Measurements from ENCODE around the gene CERS4. TPM values are rescaled to one million over a fixed set of nuclear protein-coding genes. Genes with fewer than 3 reads are reported as not detected.
"Not testable (repeated sequence)": the region's sequence is repeated elsewhere in the genome, so short reads cannot be mapped to it uniquely, and the experiment has no call there.

CERS4 gene
- polyA plus RNA-seq, 1 donor, result 38.8 TPM

DNA sequence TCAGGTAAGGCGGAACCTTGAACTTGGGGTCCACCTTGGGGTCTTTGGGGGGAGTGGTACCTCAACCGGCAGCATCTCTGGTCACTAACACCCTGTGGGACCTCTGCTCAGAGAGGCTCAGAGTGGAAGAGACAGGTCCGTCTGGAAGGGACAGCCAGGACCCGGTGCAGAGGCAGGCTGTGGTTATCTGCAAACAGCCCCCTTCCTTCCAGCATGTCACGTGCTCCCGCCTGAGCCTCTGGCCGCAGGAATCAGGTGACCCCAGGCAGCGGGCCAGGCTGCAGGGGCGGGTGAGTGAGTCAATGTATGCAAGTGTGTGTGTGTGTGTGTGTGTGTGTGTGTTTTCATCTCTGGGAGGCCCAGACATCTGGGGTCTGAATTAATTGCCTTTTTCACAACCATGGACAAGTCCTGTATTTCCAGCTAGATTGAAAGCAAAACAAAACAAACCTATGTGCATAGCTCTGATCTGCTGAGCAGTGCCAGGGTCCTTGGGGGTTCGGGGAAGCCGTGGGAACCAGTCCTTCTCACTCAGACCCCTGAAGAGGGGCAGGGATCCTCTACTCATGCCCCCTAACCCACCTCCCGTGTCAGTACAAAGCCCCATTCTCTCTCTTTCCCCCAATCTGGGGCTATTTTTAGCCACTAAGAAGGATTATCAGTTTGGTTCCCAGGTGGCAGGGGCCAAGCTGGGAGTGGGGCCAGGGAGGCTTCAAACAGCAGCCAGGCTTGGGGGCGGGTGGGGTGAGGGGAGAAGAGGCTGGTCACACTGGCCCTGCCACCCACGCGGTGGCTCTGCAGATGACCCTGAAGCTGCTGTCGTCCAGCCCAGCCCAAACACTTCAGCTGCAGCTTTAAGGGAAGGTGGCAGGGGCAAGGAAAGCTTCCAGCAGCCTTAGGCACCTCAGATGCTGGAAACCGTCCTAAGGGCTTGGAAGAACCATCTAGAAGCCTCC is 31.4 kb downstream of the CERS4 start:
- peak; percentile 79 for DNase-seq

DNA sequence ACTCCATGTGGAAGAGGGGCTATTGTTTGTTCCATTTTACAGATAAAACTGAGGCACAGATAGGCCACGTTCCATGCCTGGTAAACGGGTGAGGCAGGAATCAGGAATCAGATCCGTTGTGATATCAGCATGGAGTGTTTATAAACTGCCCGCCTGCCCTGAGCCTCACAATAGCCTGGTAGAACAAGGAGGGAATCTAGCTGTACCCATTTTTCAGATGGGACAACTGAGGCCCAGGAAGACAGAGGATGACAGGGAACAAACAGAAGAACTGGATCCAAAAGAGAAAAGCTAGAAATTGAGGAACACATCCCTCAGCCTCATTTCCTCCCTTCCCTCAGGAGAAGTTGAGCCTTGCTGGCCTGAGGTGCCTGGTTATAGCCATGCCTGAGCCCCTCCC is 32.5 kb downstream of the CERS4 start:
- no peak for DNase-seq

DNA sequence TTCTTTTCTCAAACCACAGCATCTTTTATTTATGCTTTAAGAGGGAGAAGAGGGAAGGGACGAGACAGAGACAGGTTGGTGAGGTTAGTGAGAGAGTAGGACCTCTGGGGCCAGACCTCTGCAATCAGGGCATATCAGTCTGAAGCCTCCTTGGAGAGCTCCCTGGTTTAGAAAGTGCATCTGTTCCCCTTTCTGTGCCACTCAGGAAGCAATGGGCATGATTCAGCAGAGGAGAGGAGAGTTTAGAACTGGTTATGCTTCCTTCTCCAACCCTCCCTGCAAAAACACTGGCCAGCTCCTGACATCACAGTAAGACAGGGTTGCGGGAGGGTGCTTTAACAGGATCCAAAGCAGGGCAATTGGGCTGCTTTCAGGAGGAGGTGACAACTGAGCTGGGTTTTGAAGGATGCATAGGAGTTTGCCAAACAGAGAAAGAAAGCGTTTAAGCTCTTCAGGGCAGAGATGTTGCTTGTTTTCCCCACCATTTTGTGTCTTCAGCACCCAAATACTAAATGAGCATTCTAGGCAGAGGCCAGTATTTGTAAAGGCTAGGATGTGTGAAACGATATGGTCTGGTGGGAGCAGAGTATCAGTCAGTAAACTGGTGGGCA is 33.1 kb downstream of the CERS4 start:
- no peak for DNase-seq

DNA sequence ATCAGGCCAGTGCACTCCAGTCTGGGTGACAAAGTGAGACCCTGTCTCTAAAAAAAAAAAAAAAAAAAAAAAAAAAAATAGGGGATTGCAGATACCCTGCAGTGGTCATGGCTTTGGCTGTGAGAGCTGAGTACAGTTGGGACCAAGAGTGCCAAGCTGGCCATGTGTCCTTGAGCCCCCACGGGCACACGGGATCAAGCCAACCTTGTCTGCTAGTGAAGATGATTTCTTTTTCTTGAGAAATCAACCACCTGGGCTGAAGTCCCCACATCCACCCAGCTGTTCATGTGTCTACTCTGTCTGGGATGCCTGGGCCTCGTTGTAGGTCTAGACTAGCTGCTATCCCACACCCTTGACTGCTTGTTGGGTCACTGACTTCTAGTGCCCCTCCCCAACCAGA is 34.0 kb downstream of the CERS4 start:
- no peak for DNase-seq

DNA sequence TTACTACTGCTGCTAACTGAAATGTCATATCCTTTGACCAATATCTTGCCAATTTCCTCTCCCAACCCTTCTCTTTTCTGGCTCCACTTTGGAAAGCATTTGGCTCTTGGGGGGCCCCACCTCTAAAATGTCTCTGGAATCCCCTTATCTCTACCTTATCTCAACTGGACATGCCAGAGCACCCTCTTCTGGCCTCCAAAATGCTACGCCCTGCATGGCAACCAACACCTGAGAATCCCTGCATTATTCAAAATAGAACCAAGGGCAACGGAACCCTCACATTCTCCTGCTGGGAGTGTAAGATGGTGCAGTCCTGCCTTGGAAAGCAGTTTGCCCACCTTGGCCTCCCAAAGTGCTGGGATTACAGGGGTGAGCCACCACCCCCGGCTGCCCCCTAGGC is 35.3 kb downstream of the CERS4 start:
- no peak for DNase-seq

DNA sequence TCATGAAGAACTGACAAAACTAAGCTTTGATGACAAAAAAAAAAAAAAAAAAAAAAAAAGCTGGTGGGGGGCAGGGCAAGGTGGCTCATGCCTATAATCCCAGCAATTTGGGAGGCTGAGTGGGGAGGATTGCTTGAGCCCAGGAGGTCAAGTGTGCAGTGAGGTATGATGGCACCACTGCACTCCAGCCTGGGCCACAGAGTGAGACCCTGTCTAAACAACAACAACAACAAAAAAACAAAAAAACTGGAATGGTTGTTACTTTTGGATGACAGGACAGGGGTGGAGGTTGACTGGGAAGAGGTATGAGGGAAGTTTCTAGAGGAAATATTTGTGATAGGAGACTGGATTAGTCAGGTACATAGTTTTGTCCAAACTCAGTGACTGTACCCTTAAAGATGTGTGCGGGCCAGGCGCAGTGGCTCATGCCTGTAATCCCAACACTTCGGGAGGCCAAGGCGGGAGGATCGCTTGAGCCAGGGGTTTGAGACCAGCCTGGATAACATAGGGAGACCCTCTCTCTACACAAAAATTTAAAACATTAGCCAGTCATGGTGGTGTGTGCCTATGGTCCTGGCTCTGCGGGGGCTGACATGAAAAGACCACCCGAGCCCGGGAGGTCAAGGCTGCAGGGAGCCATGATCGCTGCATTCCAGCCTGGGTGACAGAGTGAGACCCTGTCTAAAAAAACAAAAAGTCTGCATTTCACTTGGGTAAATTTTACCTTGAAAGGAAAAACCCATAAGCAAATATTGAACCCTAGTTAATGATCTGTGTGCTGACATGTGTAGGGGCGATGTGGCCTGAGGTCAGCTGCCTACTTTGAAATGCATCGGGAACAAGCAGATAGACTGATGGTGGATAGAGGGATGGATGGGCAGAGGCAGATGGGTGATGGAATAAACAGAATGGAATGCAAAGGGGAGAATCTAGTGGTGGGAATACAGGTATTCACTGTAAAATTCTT is 37.0 kb downstream of the CERS4 start:
- no peak for DNase-seq

DNA sequence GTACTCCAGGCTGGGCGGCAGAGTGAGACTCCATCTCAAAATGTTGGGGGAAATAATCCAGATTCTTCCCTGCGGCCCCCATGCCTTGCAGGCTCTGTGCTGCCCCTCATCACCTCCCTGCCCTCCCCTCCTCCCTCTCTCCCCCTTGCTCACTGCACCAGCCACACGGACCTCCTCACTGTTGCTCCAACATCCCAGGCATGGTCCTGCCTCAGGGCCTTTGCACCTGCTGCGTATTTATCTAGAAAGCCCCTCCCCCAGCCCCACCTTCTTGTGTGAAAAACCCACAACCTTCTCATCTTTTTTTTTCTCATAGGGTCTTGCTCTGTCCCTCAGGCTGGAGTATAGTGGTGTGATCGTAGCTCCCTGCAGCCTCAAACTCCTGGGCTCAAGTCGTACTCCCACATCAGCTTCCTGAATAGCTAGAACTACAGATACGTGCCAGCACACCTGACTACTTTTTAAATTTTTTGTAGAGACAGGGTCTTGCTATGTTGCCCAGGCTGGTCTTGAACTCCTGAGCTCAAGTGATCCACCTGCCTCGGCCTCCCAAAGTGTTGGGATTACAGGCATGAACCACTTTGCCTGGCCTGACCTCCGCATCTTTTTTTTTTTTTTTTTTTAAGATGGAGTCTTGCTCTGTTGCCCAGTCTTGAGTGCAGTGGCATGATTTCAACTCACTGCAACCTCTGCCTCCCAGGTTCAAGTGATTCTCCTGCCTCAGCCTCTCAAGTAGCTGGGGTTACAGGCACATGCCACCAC is 38.1 kb downstream of the CERS4 start:
- DNase-seq, result not testable (repeated sequence)

DNA sequence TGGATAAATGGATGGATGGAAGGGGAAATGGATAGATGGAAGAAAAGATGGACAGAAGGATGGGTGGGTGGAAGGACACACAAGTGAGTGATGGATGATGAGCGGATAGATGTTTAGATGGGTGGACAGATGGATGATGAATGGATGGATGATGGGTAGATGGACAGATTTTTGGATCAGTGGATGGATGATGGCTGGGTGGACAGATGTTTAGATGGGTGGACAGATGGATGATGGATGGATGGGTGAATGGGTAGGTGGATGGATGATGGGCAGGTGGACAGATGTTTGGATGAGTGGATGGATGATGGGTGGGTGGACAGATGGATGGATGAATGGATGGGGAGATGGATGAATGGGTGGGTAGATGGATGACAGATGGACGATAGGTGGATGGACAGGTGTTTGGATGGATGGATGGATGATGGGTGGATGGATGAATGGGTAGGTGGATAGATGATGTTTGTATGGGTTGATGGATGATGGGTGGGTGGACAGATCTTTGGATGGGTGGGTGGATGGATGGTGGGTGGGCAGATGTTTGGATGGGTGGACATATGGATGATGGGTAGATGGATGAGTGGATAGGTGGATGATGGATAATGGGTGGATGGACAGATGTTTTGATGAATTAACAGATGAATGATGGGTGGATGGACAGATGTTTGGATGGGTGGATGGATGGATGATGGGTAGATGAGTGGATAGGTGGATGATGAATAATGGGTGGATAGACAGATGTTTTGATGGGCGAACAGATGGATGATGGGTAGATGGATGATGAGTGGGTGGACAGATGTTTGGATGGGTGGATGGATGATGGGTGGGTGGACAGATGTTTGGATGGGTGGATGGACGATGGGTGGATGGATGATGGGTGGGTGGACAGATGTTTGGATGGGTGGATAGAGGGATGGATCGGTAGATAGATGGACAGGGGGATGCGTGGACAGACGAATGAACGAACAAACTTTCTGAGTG is 39.5 kb downstream of the CERS4 start:
- DNase-seq, result no peak

DNA sequence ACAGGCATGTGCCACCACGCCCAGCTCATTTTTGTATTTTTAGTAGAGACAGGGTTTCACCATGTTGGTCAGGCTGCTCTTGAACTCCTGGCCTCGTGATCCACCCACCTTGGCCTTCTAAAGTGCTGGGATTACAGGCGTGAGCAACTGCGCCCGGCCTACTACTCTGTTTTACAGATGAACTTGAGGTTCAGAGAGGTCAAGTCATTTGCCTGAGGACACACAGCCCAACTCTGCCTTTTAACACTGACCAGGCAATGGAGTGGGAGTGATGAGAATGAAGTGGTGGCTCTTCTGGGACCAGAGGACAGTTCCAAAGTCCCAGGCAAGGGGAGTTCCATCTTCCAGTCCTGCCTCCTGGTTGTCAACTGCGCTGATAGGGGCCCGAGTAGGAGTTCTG is 41.4 kb downstream of the CERS4 start:
- no peak for DNase-seq

DNA sequence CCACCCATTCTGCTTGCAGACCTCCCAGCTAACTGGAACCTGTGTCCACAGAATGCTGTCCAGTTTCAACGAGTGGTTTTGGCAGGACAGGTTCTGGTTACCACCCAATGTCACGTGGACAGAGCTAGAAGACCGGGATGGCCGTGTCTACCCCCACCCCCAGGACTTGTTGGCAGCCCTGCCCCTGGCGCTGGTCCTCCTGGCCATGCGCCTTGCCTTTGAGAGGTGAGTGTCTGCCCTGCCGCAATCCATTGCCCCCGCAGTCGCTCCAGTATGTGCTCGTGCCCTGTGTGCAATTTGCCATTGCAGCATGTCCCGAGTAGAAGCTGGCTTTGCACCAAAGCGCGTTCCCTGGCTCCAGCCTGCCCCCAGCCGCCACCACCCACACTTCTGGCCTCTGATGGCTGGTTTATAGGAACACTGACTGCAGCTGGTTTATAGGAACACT is 41.9 kb downstream of the CERS4 start:
- DNase-seq, result no peak

DNA sequence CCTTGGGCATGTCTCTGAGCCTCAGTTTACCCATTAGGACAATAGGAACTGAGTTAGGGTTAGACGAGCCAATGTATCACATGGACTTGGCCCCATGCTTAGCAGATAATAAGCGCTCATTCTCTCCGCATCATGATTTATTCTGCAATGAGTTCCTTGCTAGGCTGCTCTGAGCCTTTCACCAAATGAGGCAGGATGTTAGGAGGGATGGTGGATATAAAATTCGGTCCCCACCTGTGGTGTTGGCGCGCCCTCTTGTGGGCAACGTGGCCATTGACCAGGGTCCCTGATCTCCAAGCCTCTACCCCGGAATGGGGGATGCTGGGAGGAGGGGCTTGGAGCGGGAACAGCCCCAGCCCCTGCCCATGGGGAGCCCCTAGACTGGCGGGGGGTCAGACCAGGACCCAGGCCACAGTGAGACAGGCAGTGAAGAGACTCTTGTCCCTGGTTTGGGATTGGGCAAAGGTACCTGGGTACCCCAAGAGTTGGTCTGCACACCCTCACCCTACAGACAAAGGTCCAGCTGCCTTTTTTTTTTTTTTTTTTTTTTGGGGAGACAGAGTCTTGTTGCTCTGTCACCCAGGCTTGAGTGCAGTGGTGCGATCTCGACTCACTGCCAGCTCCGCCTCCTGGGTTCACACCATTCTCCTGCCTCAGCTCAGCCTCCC is 43.9 kb downstream of the CERS4 start:
- peak; percentile 83 for DNase-seq

DNA sequence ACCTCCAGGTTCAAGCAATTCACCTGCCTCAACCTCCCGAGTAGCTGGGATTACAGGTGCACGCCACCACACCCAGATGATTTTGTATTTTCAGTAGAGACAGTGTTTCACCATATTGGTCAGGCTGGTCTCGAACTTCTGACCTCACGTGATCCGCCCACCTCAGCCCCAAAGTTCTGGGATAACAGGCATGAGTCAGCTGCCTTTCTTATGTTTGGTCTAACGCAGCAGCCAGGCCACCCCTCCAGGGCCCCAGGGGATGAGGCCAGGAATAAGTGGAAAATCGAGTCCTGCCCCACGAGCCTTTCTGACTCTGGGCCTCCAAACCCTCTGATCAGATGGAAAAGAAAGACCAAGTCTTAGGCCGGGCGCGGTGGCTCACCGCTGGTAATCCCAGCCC is 44.5 kb downstream of the CERS4 start:
- DNase-seq, result no peak

DNA sequence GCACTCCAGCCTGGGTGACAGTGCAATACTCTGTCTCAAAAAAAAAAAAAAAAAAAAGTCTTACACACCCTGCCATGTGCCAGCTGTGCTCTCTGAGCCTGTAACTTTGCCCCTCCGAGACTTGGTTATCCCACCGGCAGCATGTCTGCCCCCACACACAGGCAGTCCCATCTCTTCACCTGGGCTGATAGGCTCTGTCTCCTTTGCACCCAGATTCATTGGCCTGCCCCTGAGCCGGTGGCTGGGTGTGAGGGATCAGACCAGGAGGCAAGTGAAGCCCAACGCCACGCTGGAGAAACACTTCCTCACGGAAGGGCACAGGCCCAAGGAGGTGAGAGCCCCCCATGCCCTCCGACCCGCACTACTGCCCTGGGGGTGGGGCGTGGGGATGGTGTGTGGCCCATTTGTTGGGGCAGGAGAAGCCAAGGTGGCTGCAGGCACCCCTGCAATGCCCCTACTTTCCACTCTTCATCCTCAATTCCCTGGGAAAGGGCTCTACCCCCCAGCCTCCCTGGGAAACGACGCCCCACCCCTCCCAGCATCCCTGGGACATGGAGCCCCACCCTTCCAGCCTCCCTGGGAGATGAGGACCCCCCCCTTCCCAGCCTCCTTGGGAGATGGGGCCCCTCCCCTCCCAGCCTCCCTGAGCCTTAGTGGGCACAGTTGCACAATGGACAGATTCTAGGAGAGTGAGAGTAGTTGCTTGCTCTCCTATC is 45.3 kb downstream of the CERS4 start:
- no peak for DNase-seq

DNA sequence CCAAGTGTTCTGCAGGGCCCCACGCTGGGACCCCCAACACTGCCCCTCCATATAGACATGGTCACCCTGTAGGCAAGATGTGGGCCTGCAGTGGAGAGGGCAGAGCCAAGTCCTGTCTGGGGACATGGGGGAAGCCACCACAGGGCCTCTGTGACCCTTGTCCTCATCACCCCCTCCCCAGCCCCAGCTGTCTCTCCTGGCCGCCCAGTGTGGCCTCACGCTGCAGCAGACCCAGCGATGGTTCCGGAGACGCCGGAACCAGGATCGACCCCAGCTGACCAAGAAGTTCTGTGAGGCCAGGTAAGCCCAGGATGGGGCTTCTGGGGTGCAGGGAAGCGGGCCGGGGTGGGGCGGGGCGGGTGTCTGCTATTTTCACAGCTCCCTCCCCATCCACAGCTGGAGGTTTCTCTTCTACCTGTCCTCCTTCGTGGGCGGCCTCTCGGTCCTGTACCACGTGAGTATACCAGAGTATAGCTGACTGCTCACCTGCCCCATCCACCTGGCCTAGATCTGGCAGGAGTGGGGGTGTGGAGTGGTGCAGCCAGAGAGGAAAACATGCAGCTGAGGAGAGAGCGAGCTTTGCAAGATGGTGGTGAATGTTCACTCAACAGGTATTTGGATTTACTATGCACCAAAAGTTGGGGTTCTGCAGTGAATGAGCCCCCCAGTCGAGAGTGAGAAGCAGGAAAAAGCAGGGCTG is 46.4 kb downstream of the CERS4 start:
- DNase-seq, result no peak

DNA sequence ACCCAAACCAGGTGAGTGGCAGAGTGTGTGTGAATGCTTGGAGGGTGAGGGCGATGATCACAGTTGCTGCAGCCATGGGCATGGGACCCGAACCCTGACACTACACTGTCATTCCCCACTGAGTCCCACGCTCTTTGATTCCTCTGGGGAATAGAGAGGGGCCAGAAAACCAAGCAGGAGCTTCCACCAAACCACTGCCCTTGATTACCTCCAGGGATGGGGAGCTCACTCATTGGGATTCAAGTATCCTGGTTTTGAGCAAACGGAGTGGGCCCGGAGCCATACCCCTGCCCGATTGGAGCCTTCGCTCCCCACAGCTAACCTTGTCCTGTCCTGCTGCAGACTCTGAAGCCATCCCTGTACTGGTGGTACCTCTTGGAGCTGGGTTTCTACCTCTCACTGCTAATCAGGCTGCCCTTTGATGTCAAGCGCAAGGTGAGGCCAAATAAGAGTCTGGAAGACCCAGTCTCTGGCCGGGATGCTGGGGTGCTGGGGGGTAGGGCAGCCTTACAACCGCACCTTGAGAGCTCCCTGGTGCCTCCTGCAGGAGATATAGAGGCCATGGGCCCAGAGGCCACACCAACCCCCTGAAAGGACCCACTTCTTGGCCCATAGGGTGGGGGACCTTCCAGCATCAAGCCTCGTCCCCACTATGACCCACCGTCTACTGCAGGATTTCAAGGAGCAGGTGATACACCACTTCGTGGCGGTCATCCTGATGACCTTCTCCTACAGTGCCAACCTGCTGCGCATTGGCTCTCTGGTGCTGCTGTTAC is 47.3 kb downstream of the CERS4 start:
- no peak for DNase-seq

DNA sequence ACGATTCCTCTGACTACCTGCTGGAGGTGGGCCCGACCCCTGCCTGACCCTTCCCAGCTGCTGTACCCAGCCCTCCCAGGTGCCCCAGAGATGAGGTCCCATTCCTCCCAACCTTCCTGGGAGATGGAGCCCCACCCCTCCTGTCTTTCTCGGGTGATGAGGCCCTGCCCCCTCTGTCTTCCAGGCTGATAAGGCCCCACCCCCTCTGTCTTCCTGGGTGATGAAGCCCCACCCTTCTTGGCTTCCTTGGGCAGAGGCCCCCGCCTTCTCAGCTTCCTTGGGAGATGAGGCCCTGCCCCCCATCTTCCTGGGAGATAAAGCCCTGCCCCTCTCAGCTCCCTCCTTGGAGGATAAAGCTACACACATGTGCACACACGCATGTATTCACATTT is 47.9 kb downstream of the CERS4 start:
- DNase-seq, result no peak

DNA sequence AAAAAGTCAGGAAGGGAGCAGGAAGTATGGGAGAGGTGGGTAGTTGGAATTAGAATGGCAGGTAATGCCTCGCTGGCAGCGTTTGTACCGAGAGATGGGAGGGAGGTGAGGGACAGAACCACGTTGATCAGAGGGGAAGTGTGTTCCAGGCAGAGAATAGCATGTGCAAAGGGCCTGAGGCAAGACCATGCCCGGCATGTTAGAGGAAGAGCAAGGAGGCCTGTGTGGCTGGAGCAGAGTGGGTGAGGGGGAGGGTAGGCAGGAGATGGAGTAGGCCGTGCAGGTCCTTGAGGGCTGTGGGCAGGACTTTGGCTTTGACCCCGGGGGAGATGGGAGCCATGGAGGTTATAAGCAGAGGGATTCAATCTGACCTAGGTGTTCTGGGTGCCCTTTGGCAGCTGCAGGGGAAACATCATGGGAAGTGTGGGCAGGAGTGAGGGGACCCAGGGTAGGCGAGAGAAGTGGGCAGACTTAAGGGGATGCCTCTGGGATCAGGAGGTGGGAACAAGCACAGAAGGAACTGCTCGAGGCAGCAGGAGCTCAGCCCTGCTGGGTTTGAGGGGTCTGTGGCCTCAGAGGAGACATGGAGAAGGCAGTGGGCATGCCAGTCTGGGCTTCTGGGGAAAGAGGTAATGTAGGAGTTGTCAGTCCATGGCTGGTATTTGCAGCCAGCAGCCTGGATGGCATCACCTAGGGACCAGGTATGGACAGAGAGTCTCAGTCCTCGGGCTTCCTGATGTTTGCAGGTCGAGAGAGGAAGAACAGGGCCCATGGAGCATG is 50.2 kb downstream of the CERS4 start:
- DNase-seq, result no peak

Data from left kidney (tissue), 2 donors.